CD4-positive, alpha-beta memory T cell (primary cell): ENCODE results near the gene MPRIP. TPM values are rescaled to one million over a fixed set of nuclear protein-coding genes. Genes with fewer than 3 reads are reported as not detected.
"Not testable (repeated sequence)": the region's sequence is repeated elsewhere in the genome, so short reads cannot be mapped to it uniquely, and the experiment has no call there.

Experiments
- CTCF ChIA-PET: fragments of 350-600 bp; sonication (Branson Sonifier 250); formaldehyde crosslinking; loops from one replicate; lab custom pipeline; 2021; ENCODE audit warnings: inconsistent platforms; ENCODE audit not compliant: partially characterized antibody; lab: Charles Lee
- POLR2A ChIA-PET: fragments of 350-600 bp; sonication (Branson Sonifier 250); formaldehyde crosslinking; loops from one replicate; lab custom pipeline; 2021; ENCODE audit not compliant: partially characterized antibody; lab: Charles Lee
- DNase-seq, 5 donors: peaks; one replicate each; pipeline versions ENCODE4 v3.0.0 to v3.0.0-alpha.2; 2020 to 2022; ENCODE audit warnings: mixed read lengths in 1 of 5
- H3K27ac ChIP-seq: one replicate; pipeline ENCODE4 v1.7.0; 2013; ENCODE audit warnings: low read depth, low read length
- H3K27me3 ChIP-seq: 2 replicates; pipeline ENCODE4 v1.7.0; 2013; ENCODE audit warnings: mild to moderate bottlenecking, low read length, moderate library complexity; ENCODE audit not compliant: insufficient read depth
- H3K36me3 ChIP-seq: 2 replicates; pipeline ENCODE4 v1.7.0; 2013; ENCODE audit warnings: mild to moderate bottlenecking, low read length, moderate library complexity; ENCODE audit not compliant: insufficient read depth
- H3K4me1 ChIP-seq: 2 replicates; pipeline ENCODE4 v1.7.0; 2013; ENCODE audit warnings: mild to moderate bottlenecking, low read length, moderate library complexity; ENCODE audit not compliant: insufficient read depth
- H3K4me3 ChIP-seq, 2 donors: one replicate each; pipeline ENCODE4 v1.7.0; 2013; ENCODE audit warnings: low read length in 2 of 2, mild to moderate bottlenecking in 1 of 2
- H3K9me3 ChIP-seq, 2 donors: one replicate each; pipeline ENCODE4 v1.7.0; 2013; ENCODE audit warnings: low read length in 2 of 2, control low read depth in 1 of 2; ENCODE audit not compliant: control insufficient read depth in 1 of 2
- H3K27ac Mint-ChIP-seq, 7 donors: one replicate each; pipeline ENCODE4 v1.8.0; 2020 to 2021; ENCODE audit warnings: mixed read lengths in 7 of 7, mild to moderate bottlenecking in 6 of 7, inconsistent platforms in 3 of 7, moderate library complexity in 3 of 7
- H3K27me3 Mint-ChIP-seq, 2 donors: one replicate each; pipeline ENCODE4 v1.8.0; 2020 to 2021; ENCODE audit warnings: mixed read lengths in 2 of 2
- H3K36me3 Mint-ChIP-seq, 2 donors: one replicate each; pipeline ENCODE4 v1.8.0; 2020 to 2021; ENCODE audit warnings: mixed read lengths in 2 of 2, inconsistent platforms in 1 of 2, mild to moderate bottlenecking in 1 of 2
- H3K4me1 Mint-ChIP-seq, 4 donors: one replicate each; pipeline ENCODE4 v1.8.0; 2020 to 2021; ENCODE audit warnings: mixed read lengths in 4 of 4, mild to moderate bottlenecking in 1 of 4
- H3K4me3 Mint-ChIP-seq, 8 donors: one replicate each; pipeline ENCODE4 v1.8.0; 2020 to 2021; ENCODE audit warnings: mixed read lengths in 8 of 8, mild to moderate bottlenecking in 7 of 8, moderate library complexity in 6 of 8, inconsistent platforms in 3 of 8
- H3K9me3 Mint-ChIP-seq, 8 donors: one replicate each; pipeline ENCODE4 v1.8.0; 2020 to 2021; ENCODE audit warnings: mixed read lengths in 8 of 8, mild to moderate bottlenecking in 5 of 8, inconsistent platforms in 3 of 8, moderate library complexity in 1 of 8
- intact Hi-C: fragments of 100-400 bp; cut with micrococcal nuclease; formaldehyde crosslinking; loops from one replicate; pipeline ENCODE4 v1.15.1; 2023
- polyA plus RNA-seq, 2 donors: library from polyadenylated mRNA; unstranded; fragments of 300-500 nt; fragmentation: Illumina TruSeq; gene quantifications; one replicate each; pipeline ENCODE4 v1.2.3, GENCODE V29; 2021
- total RNA-seq, 2 experiments: library from RNA; stranded (reverse); gene quantifications; one replicate each; pipeline ENCODE4 v1.2.3, GENCODE V29; 2021

MPRIP gene
- total and polyA plus RNA-seq, 4 experiments from 2014 or later: 48.4 to 255 (median 152) TPM

DNA sequence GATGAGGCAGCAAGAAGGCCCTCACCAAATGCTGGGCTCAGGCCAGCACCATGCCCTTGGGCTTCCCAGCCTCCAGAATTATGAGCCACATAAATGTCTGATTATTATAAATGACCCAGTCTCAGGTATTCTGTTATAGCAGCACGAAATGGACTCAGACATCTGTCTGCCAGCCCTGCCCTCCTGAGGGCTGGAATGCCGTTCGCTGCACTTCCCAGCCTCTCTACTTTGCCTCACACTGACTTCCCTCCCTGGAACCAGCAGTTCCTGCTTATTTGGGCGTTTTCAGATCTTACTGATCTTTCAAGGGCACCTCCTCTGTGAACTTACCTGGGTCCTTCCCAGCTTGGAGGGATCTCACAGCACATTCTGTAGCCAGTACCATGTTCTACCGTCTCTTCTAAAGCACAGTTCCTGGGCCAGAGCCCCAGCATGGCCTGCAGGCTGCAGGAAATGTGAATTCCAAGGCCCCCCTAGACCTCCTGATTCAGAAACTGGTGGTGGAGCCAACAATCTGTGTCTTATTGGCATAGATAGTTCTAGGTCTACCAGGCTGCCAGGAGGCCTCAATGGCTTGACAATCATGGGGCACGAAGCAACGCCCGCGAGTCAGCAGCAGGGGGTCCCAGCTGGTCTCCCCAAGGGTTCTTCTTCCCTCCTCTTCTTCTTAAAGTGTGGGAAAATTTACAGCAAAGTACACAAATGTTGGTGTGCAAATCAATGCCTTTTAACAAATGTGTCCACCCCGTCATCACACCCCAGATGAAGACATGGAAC, 33.4 kb upstream of the MPRIP start:
- H3K27me3 Mint-ChIP-seq, H3K27ac Mint-ChIP-seq, H3K4me1 Mint-ChIP-seq, H3K36me3 Mint-ChIP-seq, DNase-seq, H3K27ac ChIP-seq, H3K9me3 Mint-ChIP-seq, CTCF ChIA-PET, POLR2A ChIA-PET, H3K4me1 ChIP-seq, H3K27me3 ChIP-seq, H3K4me3 ChIP-seq, H3K9me3 ChIP-seq, H3K36me3 ChIP-seq, H3K4me3 Mint-ChIP-seq: not testable (repeated sequence)
- intact Hi-C loops: loop anchor here (10.0 kb wide), 1 partner anchor 636 kb away; no protein-coding TSS in a partner anchor

DNA sequence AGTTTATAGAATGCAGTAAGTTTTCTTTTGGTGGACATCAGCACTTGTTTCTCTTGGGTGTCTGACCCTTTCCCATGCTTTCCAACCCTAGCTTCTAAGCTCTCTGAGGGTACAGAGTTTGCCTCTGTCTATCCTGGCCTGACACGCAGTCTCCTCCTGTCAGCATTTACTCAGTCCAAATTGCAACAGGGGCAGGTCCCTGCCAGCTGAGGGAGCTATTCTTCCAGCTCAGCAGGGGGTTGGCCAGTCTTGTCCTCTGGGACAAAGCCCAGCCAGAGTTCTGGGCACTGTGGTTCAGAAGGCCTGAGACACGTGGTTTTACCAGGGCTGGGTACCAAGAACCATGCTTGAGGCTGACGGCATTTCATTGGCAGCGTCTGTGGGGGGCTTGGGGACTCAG, 32.3 kb upstream of the MPRIP start:
- H3K36me3 Mint-ChIP-seq, DNase-seq, POLR2A ChIA-PET, H3K27me3 Mint-ChIP-seq, H3K4me3 Mint-ChIP-seq, H3K9me3 ChIP-seq, H3K36me3 ChIP-seq, H3K9me3 Mint-ChIP-seq, CTCF ChIA-PET, H3K4me1 Mint-ChIP-seq, H3K27ac Mint-ChIP-seq, H3K4me3 ChIP-seq, H3K27ac ChIP-seq, H3K4me1 ChIP-seq, H3K27me3 ChIP-seq: not testable (repeated sequence)
- intact Hi-C loops: loop anchor here (10.0 kb wide), 1 partner anchor 635 kb away; no protein-coding TSS in a partner anchor

GRCh38 chr17:17010545-17011034, 31.7 kb upstream of the MPRIP start:
- H3K36me3 Mint-ChIP-seq, H3K27ac Mint-ChIP-seq, H3K4me3 Mint-ChIP-seq, DNase-seq, H3K36me3 ChIP-seq, H3K9me3 ChIP-seq, intact Hi-C loops, H3K27me3 ChIP-seq, H3K4me1 ChIP-seq, CTCF ChIA-PET, H3K4me3 ChIP-seq, H3K9me3 Mint-ChIP-seq, H3K27ac ChIP-seq, H3K27me3 Mint-ChIP-seq, POLR2A ChIA-PET: not testable (repeated sequence)
- peaks cover 7 to 12% (median 11%) of the 10 kb centered on the region in 4 donors for H3K4me1 Mint-ChIP-seq

DNA sequence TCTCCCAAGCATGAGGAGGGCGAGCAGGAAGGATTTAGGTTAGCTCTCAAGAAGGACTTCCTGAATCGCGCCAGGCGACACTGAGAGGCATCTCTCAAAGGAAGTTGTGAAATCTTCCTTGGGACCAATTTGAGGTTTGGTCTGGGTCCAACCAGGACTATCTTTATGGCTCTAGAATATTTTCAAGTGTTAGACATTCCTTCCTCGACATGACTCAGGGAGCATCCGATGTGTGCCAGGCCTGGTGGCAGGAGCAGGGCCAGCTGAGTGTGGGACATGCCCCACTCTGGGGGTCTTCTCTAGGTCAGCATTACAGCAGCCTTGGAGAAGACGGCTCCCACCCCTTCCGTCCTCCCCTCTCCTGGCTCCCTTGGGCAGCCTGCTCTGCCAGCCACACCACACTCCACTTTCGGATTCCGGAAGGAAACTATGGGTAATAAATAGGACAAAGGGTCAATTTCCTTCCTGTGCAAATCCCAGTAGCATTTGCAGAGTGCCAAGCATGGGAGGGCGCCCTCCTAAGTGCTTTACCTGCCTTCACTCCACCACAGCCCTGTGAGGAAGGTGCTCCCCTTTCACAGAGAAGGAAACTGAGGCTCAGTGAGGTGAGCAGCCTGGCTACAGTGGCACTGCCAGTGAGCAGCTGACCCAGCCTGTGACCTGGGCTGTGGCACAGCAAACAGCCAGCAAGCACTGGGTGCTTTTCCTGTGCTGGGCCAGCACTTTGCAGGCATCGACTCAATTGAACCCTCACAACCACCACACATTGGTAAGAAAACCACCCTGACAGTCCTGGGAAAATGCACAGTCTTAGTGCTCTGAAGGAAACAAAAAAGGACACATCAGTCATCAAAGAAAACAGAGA, 31.0 kb upstream of the MPRIP start:
- H3K27ac Mint-ChIP-seq, CTCF ChIA-PET, H3K27me3 Mint-ChIP-seq, DNase-seq, H3K4me3 ChIP-seq, H3K27me3 ChIP-seq, POLR2A ChIA-PET, H3K36me3 Mint-ChIP-seq, H3K4me3 Mint-ChIP-seq, H3K9me3 ChIP-seq, H3K9me3 Mint-ChIP-seq, intact Hi-C loops, H3K27ac ChIP-seq, H3K36me3 ChIP-seq: not testable (repeated sequence)
- H3K4me1 ChIP-seq: peaks cover 16% of the 10 kb centered on the region
- peaks cover 14 to 19% (median 17%) of the 10 kb centered on the region in 4 donors for H3K4me1 Mint-ChIP-seq

DNA sequence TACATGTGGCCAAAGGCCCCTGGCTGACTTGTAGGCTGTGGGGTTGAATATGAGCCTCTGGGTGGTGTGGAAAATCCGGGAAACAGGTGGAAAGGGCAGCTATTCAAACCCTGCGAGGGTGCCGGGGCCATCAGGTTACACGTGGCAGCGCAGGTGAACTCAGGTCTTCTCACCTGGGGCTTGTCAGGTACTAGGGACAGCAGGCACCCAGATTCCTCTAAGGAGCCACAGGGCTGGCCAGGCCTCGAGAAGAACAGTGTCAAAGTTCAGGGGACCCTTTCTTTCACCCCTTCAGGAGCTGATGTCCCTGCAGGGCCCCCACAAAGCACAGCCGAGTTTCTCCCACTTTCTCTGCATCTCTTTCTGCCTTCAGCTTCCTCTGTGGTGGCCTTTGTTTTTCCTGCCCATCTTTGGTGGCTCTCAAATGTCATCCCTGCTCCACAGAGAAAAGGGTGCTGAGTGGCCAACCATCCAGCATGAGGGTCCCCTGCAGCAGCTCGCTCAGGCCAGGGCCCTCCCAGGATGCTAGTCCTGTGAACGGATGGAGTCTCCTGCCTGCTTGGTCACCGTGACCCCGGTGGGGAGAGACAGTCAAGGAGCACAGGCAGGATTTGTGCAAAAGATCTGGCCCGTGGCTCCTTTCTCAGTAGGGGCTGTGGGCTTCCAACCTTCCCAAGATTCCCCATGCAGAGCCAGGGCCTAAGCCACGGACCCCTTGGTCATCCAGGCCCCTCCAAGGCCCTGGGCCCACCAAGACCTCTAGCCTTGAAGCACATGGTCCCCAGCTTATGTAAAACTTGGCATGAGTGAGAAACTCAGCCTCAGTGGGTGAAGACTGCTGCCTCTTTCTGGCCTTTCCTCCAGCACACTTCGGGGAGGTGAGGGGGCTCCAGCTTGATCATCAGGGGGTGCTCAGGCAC, 28.2 kb upstream of the MPRIP start:
- H3K9me3 Mint-ChIP-seq, H3K27ac ChIP-seq, H3K27me3 ChIP-seq, DNase-seq, H3K27me3 Mint-ChIP-seq, H3K36me3 ChIP-seq, H3K9me3 ChIP-seq, H3K4me3 ChIP-seq, CTCF ChIA-PET, H3K4me3 Mint-ChIP-seq, intact Hi-C loops, H3K36me3 Mint-ChIP-seq, POLR2A ChIA-PET: not testable (repeated sequence)
- Mint-ChIP-seq H3K27ac (peak overlapping the region in 2 of 7 donors; percentile 46 to 69), H3K4me1 (peaks cover 28 to 45% (median 39%) of the 10 kb centered on the region in 4 donors)
- peaks cover 38% of the 10 kb centered on the region for H3K4me1 ChIP-seq

GRCh38 chr17:17014748-17015124, 27.5 kb upstream of the MPRIP start:
- intact Hi-C loops, POLR2A ChIA-PET, H3K27me3 Mint-ChIP-seq, H3K27ac ChIP-seq, H3K36me3 ChIP-seq, H3K9me3 ChIP-seq, DNase-seq, H3K27me3 ChIP-seq, H3K36me3 Mint-ChIP-seq, H3K4me3 ChIP-seq, H3K9me3 Mint-ChIP-seq: not testable (repeated sequence)
- CTCF ChIA-PET: interaction anchor here (1.0 kb wide), 1 partner anchor 26 kb away, joined by 3 read pairs; no protein-coding TSS in a partner anchor
- peak overlapping the region in 1 of 8 donors; percentile 64 for H3K4me3 Mint-ChIP-seq
- peaks cover 28 to 50% (median 39%) of the 10 kb centered on the region in 4 donors for H3K4me1 Mint-ChIP-seq
- H3K27ac Mint-ChIP-seq: peak overlapping the region in 6 of 7 donors; percentile 69 to 88 (median 78)
- H3K4me1 ChIP-seq: peaks cover 38% of the 10 kb centered on the region
